ENCODE data around the gene TXNDC15. TPM values are rescaled to one million over a fixed set of nuclear protein-coding genes. Genes with fewer than 3 reads are reported as not detected.

TXNDC15 gene
- total and polyA plus RNA-seq, 4 donors: 50.2 to 91.9 (median 73.3) TPM

DNA sequence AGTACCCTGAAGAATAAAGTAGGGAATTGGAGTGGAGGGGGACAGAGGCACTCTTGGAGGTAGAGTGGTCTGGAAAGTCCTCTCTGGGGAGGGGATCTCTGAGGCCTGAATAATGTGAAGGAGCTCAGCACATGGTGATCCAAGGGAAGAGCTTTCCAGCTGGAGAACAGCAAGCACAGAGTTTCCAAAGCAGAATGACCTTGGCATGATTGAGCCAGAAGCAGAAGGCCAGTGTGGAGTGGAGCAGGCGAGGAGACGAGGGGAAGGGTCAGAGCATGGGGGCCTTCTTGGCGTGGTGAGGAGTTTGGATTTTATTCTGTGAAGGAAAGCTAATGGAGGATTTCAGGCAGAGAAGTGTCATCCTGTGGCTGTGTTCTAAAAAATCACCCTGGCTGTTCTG is 39.1 kb downstream of the TXNDC15 start:
- Histone ChIP-seq H3K36me3 (ENCODE audit: control insufficient read depth in 4 of 4, insufficient read depth in 4 of 4, low read length in 4 of 4) (peaks cover 0 to 24% (median 16%) of the 10 kb centered on the region in 4 donors), H3K4me3 (no peak overlapping the region), H3K27ac (ENCODE audit: low read depth in 1 of 2, low read length in 1 of 2) (no peak overlapping the region), H3K27me3 (ENCODE audit: control insufficient read depth in 3 of 3, insufficient read depth in 3 of 3, low read length in 2 of 3) (no peaks in the 10 kb centered on the region), H3K9me3 (ENCODE audit: control insufficient read depth in 4 of 4, insufficient read depth in 3 of 4, low read length in 3 of 4) (no peaks in the 10 kb centered on the region), H3K9ac (ENCODE audit: insufficient read depth in 1 of 2, low read length in 2 of 2) (no peak overlapping the region), H3K4me1 (ENCODE audit: control insufficient read depth in 5 of 5, insufficient read depth in 5 of 5, low read length in 5 of 5) (no peaks in the 10 kb centered on the region)
- DNase-seq (no peak), ATAC-seq (ENCODE audit: insufficient read depth, low FRiP score) (no peak)
- TF ChIP-seq, protein P1, sequence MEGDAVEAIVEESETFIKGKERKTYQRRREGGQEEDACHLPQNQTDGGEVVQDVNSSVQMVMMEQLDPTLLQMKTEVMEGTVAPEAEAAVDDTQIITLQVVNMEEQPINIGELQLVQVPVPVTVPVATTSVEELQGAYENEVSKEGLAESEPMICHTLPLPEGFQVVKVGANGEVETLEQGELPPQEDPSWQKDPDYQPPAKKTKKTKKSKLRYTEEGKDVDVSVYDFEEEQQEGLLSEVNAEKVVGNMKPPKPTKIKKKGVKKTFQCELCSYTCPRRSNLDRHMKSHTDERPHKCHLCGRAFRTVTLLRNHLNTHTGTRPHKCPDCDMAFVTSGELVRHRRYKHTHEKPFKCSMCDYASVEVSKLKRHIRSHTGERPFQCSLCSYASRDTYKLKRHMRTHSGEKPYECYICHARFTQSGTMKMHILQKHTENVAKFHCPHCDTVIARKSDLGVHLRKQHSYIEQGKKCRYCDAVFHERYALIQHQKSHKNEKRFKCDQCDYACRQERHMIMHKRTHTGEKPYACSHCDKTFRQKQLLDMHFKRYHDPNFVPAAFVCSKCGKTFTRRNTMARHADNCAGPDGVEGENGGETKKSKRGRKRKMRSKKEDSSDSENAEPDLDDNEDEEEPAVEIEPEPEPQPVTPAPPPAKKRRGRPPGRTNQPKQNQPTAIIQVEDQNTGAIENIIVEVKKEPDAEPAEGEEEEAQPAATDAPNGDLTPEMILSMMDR (IDR thresholded peaks at IDR 0.05; ENCODE audit: control extremely low read depth, extremely low read depth): no peak
- 97 to 100% methylated on average over 3 of the region's 3 CpGs for WGBS, 2 donors

DNA sequence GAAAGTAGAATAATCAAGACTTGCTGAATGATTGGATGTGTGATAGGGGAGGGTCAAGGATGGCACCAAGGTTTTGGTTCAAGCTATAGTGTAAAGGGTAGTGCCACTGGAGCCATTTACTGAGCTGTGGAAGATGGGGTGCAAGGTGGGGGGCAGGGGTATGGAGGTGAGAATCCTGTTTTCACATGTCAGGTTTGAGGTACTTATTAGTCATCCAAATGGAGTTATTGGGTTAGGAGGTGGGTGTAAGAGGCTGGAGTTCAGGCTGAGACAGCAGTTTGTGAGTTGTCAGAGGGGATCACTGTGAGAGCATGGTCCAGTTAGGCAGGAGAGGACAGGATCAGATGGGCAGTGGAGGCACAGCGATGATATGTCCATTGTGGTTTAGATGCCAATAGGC is 39.6 kb downstream of the TXNDC15 start:
- no peak overlapping the region for H3K4me3 ChIP-seq
- DNase-seq (no peak), ATAC-seq (ENCODE audit: insufficient read depth, low FRiP score) (no peak)
- no peaks in the 10 kb centered on the region for H3K9me3 ChIP-seq (ENCODE audit: control insufficient read depth in 4 of 4, insufficient read depth in 3 of 4, low read length in 3 of 4)
- H3K27me3 ChIP-seq (ENCODE audit: control insufficient read depth in 3 of 3, insufficient read depth in 3 of 3, low read length in 2 of 3): no peaks in the 10 kb centered on the region
- peaks cover 0 to 24% (median 17%) of the 10 kb centered on the region in 4 donors for H3K36me3 ChIP-seq (ENCODE audit: control insufficient read depth in 4 of 4, insufficient read depth in 4 of 4, low read length in 4 of 4)
- TF ChIP-seq, protein P1 (IDR thresholded peaks at IDR 0.05; ENCODE audit: control extremely low read depth, extremely low read depth): no peak
- H3K27ac ChIP-seq (ENCODE audit: low read depth in 1 of 2, low read length in 1 of 2): no peak overlapping the region
- H3K9ac ChIP-seq (ENCODE audit: insufficient read depth in 1 of 2, low read length in 2 of 2): no peak overlapping the region
- H3K4me1 ChIP-seq (ENCODE audit: control insufficient read depth in 5 of 5, insufficient read depth in 5 of 5, low read length in 5 of 5): no peaks in the 10 kb centered on the region
- 100% methylated on average over 1 of the region's 1 CpG for WGBS, 2 donors

DNA sequence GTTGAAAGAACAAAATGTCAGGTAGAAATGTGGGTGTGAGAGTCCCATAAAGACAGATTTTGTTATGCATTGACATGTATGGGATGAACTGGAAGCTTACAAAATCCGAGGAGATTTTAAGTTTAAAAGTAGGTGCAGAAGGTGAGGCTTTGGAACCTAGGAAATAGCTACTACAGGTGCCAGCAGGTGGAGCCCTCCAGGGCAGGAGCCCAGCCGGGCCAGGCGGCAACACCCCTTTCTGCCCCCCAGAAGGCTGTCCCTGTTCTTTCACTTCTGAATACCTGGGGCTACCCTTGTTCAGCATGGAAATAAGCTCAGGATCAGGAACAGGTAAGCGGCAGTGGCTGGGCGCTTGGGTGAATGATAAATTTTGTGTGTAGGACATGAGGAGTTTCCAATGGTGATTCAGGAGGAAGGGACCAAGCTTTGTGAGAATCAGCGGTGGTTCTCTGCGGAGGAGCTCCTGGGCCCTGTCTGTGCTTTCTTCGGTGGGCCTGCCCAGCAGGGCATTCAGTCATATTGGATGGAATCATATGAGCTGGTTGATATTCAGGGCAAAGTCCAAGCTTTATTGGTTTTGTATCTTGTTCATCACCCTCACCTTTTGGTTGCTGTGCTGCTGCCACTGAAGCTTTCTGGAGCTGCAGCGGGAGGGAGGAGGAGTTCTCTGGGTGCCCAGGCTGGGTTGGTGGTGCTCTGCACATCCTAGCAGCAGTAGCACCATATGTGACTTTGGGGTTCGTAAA is 43.1 kb downstream of the TXNDC15 start:
- no peaks in the 10 kb centered on the region for H3K4me1 ChIP-seq (ENCODE audit: control insufficient read depth in 5 of 5, insufficient read depth in 5 of 5, low read length in 5 of 5)
- no peaks in the 10 kb centered on the region for H3K27me3 ChIP-seq (ENCODE audit: control insufficient read depth in 3 of 3, insufficient read depth in 3 of 3, low read length in 2 of 3)
- H3K9ac ChIP-seq (ENCODE audit: insufficient read depth in 1 of 2, low read length in 2 of 2): no peak overlapping the region
- TF ChIP-seq, protein P1 (IDR thresholded peaks at IDR 0.05; ENCODE audit: control extremely low read depth, extremely low read depth): no peak
- 90 to 91% methylated on average over 10 of the region's 10 CpGs for WGBS, 2 donors
- H3K9me3 ChIP-seq (ENCODE audit: control insufficient read depth in 4 of 4, insufficient read depth in 3 of 4, low read length in 3 of 4): no peaks in the 10 kb centered on the region
- H3K36me3 ChIP-seq (ENCODE audit: control insufficient read depth in 4 of 4, insufficient read depth in 4 of 4, low read length in 4 of 4): peaks cover 5 to 24% (median 10%) of the 10 kb centered on the region in 4 donors
- ATAC-seq (ENCODE audit: insufficient read depth, low FRiP score) (no peak), DNase-seq (no peak)
- no peak overlapping the region for H3K4me3 ChIP-seq
- no peak overlapping the region for H3K27ac ChIP-seq (ENCODE audit: low read depth in 1 of 2, low read length in 1 of 2)

All from lung (tissue), 12 donors.